Measurements from ENCODE around the gene TMEM91. TPM values are rescaled to one million over a fixed set of nuclear protein-coding genes. Genes with fewer than 3 reads are reported as not detected.

TMEM91 gene
- total and polyA plus RNA-seq, 2 of the 8 experiments (the other 6 are each of a cell fraction or from before 2014, with no cell fraction given): 5.3 to 7.4 TPM

DNA sequence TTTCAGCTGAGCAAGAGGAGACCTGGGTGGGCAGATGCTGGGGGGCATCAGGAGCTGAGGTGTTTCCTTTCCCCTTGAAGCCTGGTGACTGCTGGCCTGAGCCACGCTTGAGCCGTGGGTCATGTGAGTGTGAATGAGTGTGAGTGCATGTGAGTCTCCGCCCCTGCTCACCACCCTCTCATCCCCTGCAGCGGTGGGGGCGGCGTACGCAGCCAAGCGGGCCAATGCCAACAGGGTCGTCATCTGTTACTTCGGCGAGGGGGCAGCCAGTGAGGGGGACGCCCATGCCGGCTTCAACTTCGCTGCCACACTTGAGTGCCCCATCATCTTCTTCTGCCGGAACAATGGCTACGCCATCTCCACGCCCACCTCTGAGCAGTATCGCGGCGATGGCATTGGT lies 45.6 kb downstream of the TMEM91 start:
- H4K91ac ChIP-seq (replicated peaks; ENCODE audit: insufficient read length, low read length): no peak overlapping the region
- no peak for DNase-seq (ENCODE audit: low read depth in 1 of 2, low spot score in 2 of 2)
- POLR2A ChIA-PET (ENCODE audit: partially characterized antibody): no interaction called here

More for the DNA sequence above, 45.6 kb downstream of the TMEM91 start:
- no peak for FAIRE-seq
- H3K18ac ChIP-seq (ENCODE audit: extremely low read depth, low read length): no peak overlapping the region
- peaks cover 0 to 10% (median 2%) of the 10 kb centered on the region in 4 experiments; a peak in 6 of 8 replicates for H3K36me3 ChIP-seq (ENCODE audit: control insufficient read depth in 2 of 4, insufficient read depth in 4 of 4, low read length in 3 of 4)
- TF ChIP-seq RNF2 (IDR thresholded peaks at IDR 0.05; ENCODE audit: borderline replicate concordance, low read depth, low read length, missing control alignments, poor library complexity, severe bottlenecking) (no peak), NANOG (IDR thresholded peaks at IDR 0.05; ENCODE audit: insufficient read depth, low read depth, low read length, poor library complexity, severe bottlenecking) (no peak), SP1 (IDR thresholded peaks at IDR 0.05; ENCODE audit: low read depth, low read length) (no peak), SIN3A (conservative IDR thresholded peaks at IDR 0.05 in 1 of 2, IDR thresholded peaks at IDR 0.05 in 1 of 2; ENCODE audit: low read depth in 1 of 2, low read length in 2 of 2) (no peak), MAFK (IDR thresholded peaks at IDR 0.05; ENCODE audit: low read depth, low read length) (no peak), CEBPB (IDR thresholded peaks at IDR 0.05; ENCODE audit: low read depth, low read length) (no peak), RAD21 (IDR thresholded peaks at IDR 0.05 in 1 of 2, conservative IDR thresholded peaks at IDR 0.05 in 1 of 2; ENCODE audit: low read depth in 2 of 2, low read length in 2 of 2) (no peak), SRF (IDR thresholded peaks at IDR 0.05; ENCODE audit: low read depth, low read length) (no peak), KDM5A (IDR thresholded peaks at IDR 0.05; ENCODE audit: low read length) (no peak)
- TF ChIP-seq, protein P1, sequence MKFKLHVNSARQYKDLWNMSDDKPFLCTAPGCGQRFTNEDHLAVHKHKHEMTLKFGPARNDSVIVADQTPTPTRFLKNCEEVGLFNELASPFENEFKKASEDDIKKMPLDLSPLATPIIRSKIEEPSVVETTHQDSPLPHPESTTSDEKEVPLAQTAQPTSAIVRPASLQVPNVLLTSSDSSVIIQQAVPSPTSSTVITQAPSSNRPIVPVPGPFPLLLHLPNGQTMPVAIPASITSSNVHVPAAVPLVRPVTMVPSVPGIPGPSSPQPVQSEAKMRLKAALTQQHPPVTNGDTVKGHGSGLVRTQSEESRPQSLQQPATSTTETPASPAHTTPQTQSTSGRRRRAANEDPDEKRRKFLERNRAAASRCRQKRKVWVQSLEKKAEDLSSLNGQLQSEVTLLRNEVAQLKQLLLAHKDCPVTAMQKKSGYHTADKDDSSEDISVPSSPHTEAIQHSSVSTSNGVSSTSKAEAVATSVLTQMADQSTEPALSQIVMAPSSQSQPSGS (IDR thresholded peaks at IDR 0.05; ENCODE audit: low read length): no peak
- 90% methylated on average over 18 of the region's 20 CpGs; no CpG with 5 or more reads in 1 of the 2 experiments for WGBS, 2 experiments (ENCODE audit: extremely low coverage in 1 of 2, insufficient coverage in 1 of 2, insufficient read length in 1 of 2, insufficient replicate concordance in 2 of 2, low coverage in 1 of 2, low lambda C conversion rate in 2 of 2, missing lambda C conversion rate in 1 of 2)
- no peak overlapping the region for H3K4ac ChIP-seq (replicated peaks; ENCODE audit: insufficient read length, low read depth, low read length)
- no peaks in the 10 kb centered on the region for H4K20me1 ChIP-seq (replicated peaks in 1 of 2; ENCODE audit: control insufficient read depth in 1 of 2, insufficient read depth in 2 of 2, low read length in 2 of 2)
- H3K4me3 ChIP-seq (ENCODE audit: extremely low read depth in 1 of 4, insufficient read depth in 2 of 4, low read depth in 3 of 4, low read length in 4 of 4): no peak overlapping the region
- H2BK20ac ChIP-seq (ENCODE audit: low read length): no peak overlapping the region
- H3K9me3 ChIP-seq (ENCODE audit: insufficient read depth in 2 of 2, low read depth in 1 of 2, low read length in 1 of 2): no peaks in the 10 kb centered on the region
- no peaks in the 10 kb centered on the region for H3K27me3 ChIP-seq (replicated peaks in 1 of 4; ENCODE audit: control insufficient read depth in 3 of 4, extremely low read depth in 1 of 4, insufficient read depth in 3 of 4, low read length in 3 of 4)
- H2AK5ac ChIP-seq (ENCODE audit: low read depth, low read length): no peak overlapping the region
- no peak overlapping the region for H4K8ac ChIP-seq (ENCODE audit: extremely low read depth, insufficient read depth, low read length)
- H3K4me2 ChIP-seq (ENCODE audit: insufficient read depth in 1 of 2, low read depth in 2 of 2, low read length in 2 of 2): no peak overlapping the region
- H3K27ac ChIP-seq (ENCODE audit: low read depth, low read length): no peak overlapping the region
- H3K14ac ChIP-seq (ENCODE audit: insufficient read length): no peak overlapping the region
- no peaks in the 10 kb centered on the region for H3K79me2 ChIP-seq (ENCODE audit: control insufficient read depth in 1 of 2, insufficient read depth in 2 of 2, low read length in 2 of 2)
- no peak overlapping the region for H2BK12ac ChIP-seq (ENCODE audit: low read depth, low read length)
- no peak overlapping the region; a peak in 1 of 7 replicates for H3K9ac ChIP-seq (replicated peaks in 1 of 4; ENCODE audit: extremely low read depth in 1 of 4, low read depth in 3 of 4, low read length in 3 of 4)
- no peak overlapping the region for H2BK15ac ChIP-seq (ENCODE audit: low read length)
- H3K4me1 ChIP-seq (replicated peaks in 1 of 4; ENCODE audit: control insufficient read depth in 3 of 4, insufficient read depth in 4 of 4, low read length in 3 of 4): peaks cover 0 to 7% (median 0%) of the 10 kb centered on the region in 4 experiments; a peak in 2 of 7 replicates
- no peak overlapping the region for H4K5ac ChIP-seq (ENCODE audit: insufficient read length, low read depth, low read length)
- CTCF ChIA-PET (ENCODE audit: partially characterized antibody): no interaction called here
- H2BK120ac ChIP-seq (replicated peaks; ENCODE audit: low read depth, low read length): no peak overlapping the region
- H2AFZ ChIP-seq (ENCODE audit: low read length): no peak overlapping the region
- no peak overlapping the region for H3K56ac ChIP-seq (replicated peaks; ENCODE audit: insufficient read length, low read depth, low read length)
- H3K79me1 ChIP-seq (ENCODE audit: low read depth, low read length): no peaks in the 10 kb centered on the region
- no peak overlapping the region for H2BK5ac ChIP-seq (ENCODE audit: low read depth, low read length)
- H3K23me2 ChIP-seq (ENCODE audit: low read depth, low read length): peaks cover 2% of the 10 kb centered on the region; the same call in 1 of the 2 replicates
- H3K23ac ChIP-seq (ENCODE audit: insufficient read length): no peak overlapping the region

Data from H1 (cell line).